Adrenal gland (tissue), 5 donors: ENCODE measurements around the gene ANO6.

Experiments used
- POLR2A ChIP-seq, 2 donors: fragments of 450-650 bp; IDR thresholded peaks; one replicate each; pipeline ENCODE4 v1.6.1; 2017; ENCODE audit warnings: antibody characterized with exemption in 2 of 2, mild to moderate bottlenecking in 2 of 2, moderate library complexity in 1 of 2
- TF ChIP-seq, protein P1 (sequence below), 6 experiments: fragments of 450-650 bp in 4 of 6; fragments of 200-600 bp in 2 of 6; sonication (generic) in 1 of 6; IDR thresholded peaks; 1 replicate in 5 of 6; 2 replicates in 1 of 6; pipeline versions ENCODE4 v1.5.1 to v1.8.0; 2016 to 2021; ENCODE audit warnings: antibody characterized with exemption in 6 of 6, mild to moderate bottlenecking in 2 of 6, moderate library complexity in 1 of 6
- donor health status: DM: no; HTN: no; CAD: no.

DNA sequence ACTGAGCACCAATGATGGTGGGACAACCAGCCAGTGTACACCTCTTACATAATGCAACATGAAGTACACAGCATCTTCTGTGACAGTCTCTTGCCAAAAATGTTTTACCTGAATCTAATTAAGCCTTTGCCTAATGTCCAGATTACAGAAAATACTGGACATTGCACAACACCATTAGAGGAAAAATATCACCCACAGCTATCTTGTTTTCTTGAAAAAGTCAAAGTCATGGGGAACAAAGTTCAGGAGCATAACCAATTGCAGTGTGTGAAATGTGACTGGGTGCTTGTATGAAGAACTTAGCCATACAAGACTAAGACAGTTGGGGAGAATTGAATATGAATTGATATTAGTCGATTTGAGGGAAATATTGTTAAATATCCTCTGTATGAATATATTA, 12.1 kb upstream of the ANO6 start:
- TF ChIP-seq POLR2A (IDR thresholded peaks at IDR 0.05), result no peak
- TF ChIP-seq, protein P1, sequence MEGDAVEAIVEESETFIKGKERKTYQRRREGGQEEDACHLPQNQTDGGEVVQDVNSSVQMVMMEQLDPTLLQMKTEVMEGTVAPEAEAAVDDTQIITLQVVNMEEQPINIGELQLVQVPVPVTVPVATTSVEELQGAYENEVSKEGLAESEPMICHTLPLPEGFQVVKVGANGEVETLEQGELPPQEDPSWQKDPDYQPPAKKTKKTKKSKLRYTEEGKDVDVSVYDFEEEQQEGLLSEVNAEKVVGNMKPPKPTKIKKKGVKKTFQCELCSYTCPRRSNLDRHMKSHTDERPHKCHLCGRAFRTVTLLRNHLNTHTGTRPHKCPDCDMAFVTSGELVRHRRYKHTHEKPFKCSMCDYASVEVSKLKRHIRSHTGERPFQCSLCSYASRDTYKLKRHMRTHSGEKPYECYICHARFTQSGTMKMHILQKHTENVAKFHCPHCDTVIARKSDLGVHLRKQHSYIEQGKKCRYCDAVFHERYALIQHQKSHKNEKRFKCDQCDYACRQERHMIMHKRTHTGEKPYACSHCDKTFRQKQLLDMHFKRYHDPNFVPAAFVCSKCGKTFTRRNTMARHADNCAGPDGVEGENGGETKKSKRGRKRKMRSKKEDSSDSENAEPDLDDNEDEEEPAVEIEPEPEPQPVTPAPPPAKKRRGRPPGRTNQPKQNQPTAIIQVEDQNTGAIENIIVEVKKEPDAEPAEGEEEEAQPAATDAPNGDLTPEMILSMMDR (IDR thresholded peaks at IDR 0.05), result no peak
